A549 treated with Hydrocortisone at 1 μM for 4 hours (cell line): ENCODE data around the gene TMEM87A. TPM values are rescaled to one million over a fixed set of nuclear protein-coding genes. Genes with fewer than 3 reads are reported as not detected.

Source experiments
- total RNA-seq: library from RNA; stranded (reverse); fragments of 200-300 nt; extraction: Qiagen RNA extraction; gene quantifications from 5 replicates; pipeline ENCODE4 v1.2.3, GENCODE V29; 2022

Gene TMEM87A, protein sequence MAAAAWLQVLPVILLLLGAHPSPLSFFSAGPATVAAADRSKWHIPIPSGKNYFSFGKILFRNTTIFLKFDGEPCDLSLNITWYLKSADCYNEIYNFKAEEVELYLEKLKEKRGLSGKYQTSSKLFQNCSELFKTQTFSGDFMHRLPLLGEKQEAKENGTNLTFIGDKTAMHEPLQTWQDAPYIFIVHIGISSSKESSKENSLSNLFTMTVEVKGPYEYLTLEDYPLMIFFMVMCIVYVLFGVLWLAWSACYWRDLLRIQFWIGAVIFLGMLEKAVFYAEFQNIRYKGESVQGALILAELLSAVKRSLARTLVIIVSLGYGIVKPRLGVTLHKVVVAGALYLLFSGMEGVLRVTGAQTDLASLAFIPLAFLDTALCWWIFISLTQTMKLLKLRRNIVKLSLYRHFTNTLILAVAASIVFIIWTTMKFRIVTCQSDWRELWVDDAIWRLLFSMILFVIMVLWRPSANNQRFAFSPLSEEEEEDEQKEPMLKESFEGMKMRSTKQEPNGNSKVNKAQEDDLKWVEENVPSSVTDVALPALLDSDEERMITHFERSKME
- 26.0 to 39.0 TPM (median 26.6 TPM) in 5 replicates for total RNA-seq

DNA sequence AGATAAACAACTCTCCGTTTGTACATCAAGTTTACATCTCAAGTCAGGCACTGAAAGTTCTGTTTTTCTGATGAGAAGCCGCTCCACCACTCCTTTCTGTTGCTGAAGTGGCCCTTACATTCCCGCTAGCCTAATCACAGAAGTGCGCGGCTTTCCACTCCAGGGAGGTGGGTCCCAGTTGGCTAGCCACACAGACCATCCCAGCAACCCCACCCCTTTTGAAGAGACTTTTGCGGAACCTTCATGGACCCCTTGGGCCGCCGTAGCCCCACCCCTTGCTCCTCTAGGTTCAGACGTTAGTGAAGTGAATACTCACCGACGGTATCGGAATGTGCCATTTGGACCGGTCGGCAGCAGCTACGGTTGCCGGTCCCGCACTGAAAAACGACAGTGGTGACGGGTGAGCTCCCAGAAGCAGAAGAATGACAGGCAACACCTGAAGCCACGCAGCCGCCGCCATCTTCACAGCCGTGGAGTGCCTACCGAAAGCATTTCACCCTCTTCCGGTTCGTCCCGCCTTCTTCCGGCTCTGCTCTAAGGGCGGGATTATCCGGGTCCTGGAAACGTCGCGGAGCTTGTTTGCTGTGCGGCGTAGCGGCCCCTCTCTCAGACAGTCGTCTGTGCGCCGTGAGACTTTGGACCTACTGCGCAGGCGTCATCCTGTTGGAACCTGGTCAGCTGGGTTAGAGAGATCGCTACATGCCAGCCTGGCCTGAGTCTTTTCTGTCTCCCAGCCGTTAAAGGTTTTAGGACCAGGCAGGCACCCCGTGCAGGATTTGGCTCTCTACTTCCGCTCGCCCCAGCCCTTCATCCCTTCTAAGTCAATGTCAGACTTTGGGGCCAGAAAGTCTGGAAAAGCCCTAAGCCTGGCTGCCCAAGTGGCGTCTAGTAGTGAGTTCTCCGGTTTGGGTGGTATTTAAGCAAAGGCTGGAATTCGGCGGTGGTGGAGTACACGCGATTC lies at the start of gene TMEM87A, which contains the start of gene GANC:
Gene TMEM87A (minus strand): TSS at position 495 of the 961 bp plus-strand sequence. CDS start 35 bp downstream, at position 460.
Gene GANC (plus strand): TSS at position 263 of the 961 bp plus-strand sequence. CDS start 1,281 bp downstream, outside the sequence.

DNA sequence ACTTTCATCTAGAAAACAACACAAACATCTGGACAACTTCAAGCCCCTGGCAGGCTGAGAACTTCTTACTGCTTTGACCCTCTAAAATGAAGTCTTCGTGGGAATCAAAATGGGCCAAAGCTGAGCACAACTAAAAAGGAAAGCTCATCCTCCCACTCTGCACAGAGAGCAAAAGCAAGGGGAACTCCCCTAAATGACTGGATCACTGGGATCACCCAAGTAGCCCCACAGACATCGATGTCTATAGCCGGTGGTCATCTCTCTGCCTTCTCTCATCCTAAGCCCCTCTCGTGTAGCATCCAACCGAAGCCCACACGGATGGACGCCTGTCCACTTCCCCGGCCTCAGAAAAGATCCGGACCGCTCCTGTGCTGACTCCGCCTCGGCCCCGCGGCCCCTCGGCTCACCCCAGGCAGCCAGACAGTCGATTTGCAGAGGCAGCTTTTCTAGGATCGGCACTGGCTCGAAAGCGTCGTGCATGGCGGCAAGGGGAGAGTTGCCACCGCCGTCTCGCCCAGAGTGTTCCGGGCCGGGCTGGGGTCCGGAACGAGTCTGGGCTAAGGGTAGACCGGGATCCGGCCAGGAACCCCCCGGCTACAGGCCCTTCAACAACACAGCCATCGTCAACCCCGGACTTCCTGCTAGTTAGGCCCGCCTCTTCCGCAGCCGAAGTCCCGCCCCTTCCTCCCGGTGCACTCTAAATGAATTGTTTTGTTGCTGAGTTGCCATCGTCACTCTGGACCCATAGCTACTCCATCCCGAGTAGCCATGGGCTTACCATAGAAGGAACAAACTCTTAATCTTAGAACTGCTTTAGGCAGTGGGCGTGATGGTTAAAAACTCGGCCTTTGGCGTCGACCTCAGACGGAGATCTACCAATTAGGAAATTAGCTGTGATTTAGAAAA lies 65.3 kb downstream of the TMEM87A start, which contains the start of gene VPS39:
Gene VPS39 (minus strand): TSS at position 631 of the 906 bp plus-strand sequence. CDS start 151 bp downstream, at position 480.

Other genes starting within 250 kb of the TMEM87A start
- gene PLA2G4D, start 178.9 kb downstream of the TMEM87A start, total RNA-seq: not detected in 5 replicates
- gene PLA2G4F, start 116.8 kb downstream of the TMEM87A start, total RNA-seq: 0.02 TPM in 1 of 5 replicates, not detected in the others
- gene VPS39, start 65.1 kb downstream of the TMEM87A start, total RNA-seq: 14.1 to 19.0 TPM (median 16.2 TPM) in 5 replicates
- 6.4 to 8.8 TPM (median 7.5 TPM) in 5 replicates for gene GANC, start 232 bp downstream of the TMEM87A start, total RNA-seq
- gene CAPN3, start 86.1 kb upstream of the TMEM87A start, total RNA-seq: 0.22 to 0.80 TPM (median 0.33 TPM) in 5 replicates
- gene ZNF106, start 217.7 kb upstream of the TMEM87A start, total RNA-seq: 7.0 to 12.1 TPM (median 10.5 TPM) in 5 replicates
- 15.4 to 36.7 TPM (median 18.2 TPM) in 5 replicates for gene SNAP23, start 222.2 kb upstream of the TMEM87A start, total RNA-seq